Gastroesophageal sphincter (tissue), 4 donors: Measurements from ENCODE around the gene CEP83. TPM values are rescaled to one million over a fixed set of nuclear protein-coding genes. Genes with fewer than 3 reads are reported as not detected.

Experiments
- ATAC-seq: fragments of 150-250 bp; one replicate; pipeline ENCODE4 v1.9.1; 2016; ENCODE audit warnings: mild to moderate bottlenecking, moderate library complexity
- H3K27ac ChIP-seq, 4 donors: fragments of 200-600 bp; sonication (generic) in 3 of 4; 1 replicate in 3 of 4; 2 replicates in 1 of 4; pipeline ENCODE4 v1.5.1; 2016 to 2019
- H3K27me3 ChIP-seq: fragments of 200-600 bp; sonication (generic); one replicate; pipeline ENCODE4 v1.5.1; 2019
- H3K36me3 ChIP-seq, 2 donors: fragments of 200-600 bp; sonication (generic); one replicate each; pipeline ENCODE4 v1.5.1; 2019; ENCODE audit warnings: control low read depth in 1 of 2
- H3K4me1 ChIP-seq, 3 donors: fragments of 200-600 bp; sonication (generic); 1 replicate in 2 of 3; 2 replicates in 1 of 3; pipeline ENCODE4 v1.5.1; 2016 to 2019; ENCODE audit warnings: control low read depth in 2 of 3
- H3K4me3 ChIP-seq, 2 donors: fragments of 200-600 bp; sonication (generic); one replicate each; pipeline ENCODE4 v1.5.1; 2019; ENCODE audit warnings: mild to moderate bottlenecking in 1 of 2, moderate library complexity in 1 of 2
- H3K9me3 ChIP-seq, 3 donors: fragments of 200-600 bp; sonication (generic); one replicate each; pipeline ENCODE4 v1.5.1; 2017 to 2019; ENCODE audit warnings: control low read depth in 2 of 3
- CTCF ChIP-seq, 4 experiments: fragments of 200-600 bp in 2 of 4; fragments of 450-650 bp in 2 of 4; sonication (generic) in 1 of 4; IDR thresholded peaks; one replicate each; pipeline ENCODE4 v1.5.1; 2017 to 2019; ENCODE audit warnings: antibody characterized with exemption in 4 of 4, mild to moderate bottlenecking in 2 of 4, moderate library complexity in 2 of 4
- EP300 ChIP-seq: sonication (generic); formaldehyde crosslinking; IDR thresholded peaks from one replicate; pipeline ENCODE4 v1.6.1; 2017; ENCODE audit warnings: antibody characterized with exemption, mild to moderate bottlenecking
- POLR2A ChIP-seq, 2 donors: fragments of 450-650 bp; IDR thresholded peaks; one replicate each; pipeline ENCODE4 v1.6.1; 2017; ENCODE audit warnings: antibody characterized with exemption in 2 of 2, mild to moderate bottlenecking in 2 of 2, moderate library complexity in 1 of 2
- POLR2AphosphoS5 ChIP-seq: sonication (generic); formaldehyde crosslinking; IDR thresholded peaks from one replicate; pipeline ENCODE4 v1.6.1; 2017; ENCODE audit warnings: antibody characterized with exemption
- WGBS, 2 donors: methylation state at CpG; one replicate each; pipeline ENCODE4 v1.1.5; 2018; ENCODE audit warnings: low coverage in 1 of 2; 5-methylcytosine and 5-hydroxymethylcytosine counted together
- total RNA-seq, 4 donors: library from RNA; depleted of rRNA; stranded (reverse); fragments of >200 nt; gene quantifications; one replicate each; pipeline ENCODE4 v1.1.0, GENCODE V29; 2016

Gene CEP83
- total RNA-seq, 4 donors from 2014 or later = 6.3 to 24.8 (median 11.3) TPM

GRCh38 chr12:94267921-94268471 is 191.7 kb downstream of the CEP83 start:
- no peaks in the 10 kb centered on the region for H3K27me3 ChIP-seq
- peak overlapping the region in 3 of 4 donors; percentile 59 to 89 (median 73) for H3K27ac ChIP-seq

GRCh38 chr12:94267537-94267872 is 192.2 kb downstream of the CEP83 start:
- H3K4me1 ChIP-seq = peaks cover 0 to 46% (median 5%) of the 10 kb centered on the region in 3 donors
- 57 to 71% methylated on average over 3 of the region's 3 CpGs for WGBS, 2 donors
- TF ChIP-seq EP300 (no peak), POLR2A (IDR thresholded peaks at IDR 0.05) (no peak), POLR2AphosphoS5 (no peak), CTCF (IDR thresholded peaks at IDR 0.05) (no peak)
- H3K27ac ChIP-seq = peak overlapping the region in 3 of 4 donors; percentile 59 to 89 (median 73)
- ATAC-seq = no peak
- no peaks in the 10 kb centered on the region for H3K36me3 ChIP-seq
- no peaks in the 10 kb centered on the region for H3K27me3 ChIP-seq
- no peak overlapping the region for H3K4me3 ChIP-seq
- H3K9me3 ChIP-seq = no peaks in the 10 kb centered on the region

More at GRCh38 chr12:94267921-94268471, 191.7 kb downstream of the CEP83 start:
- H3K36me3 ChIP-seq = no peaks in the 10 kb centered on the region
- H3K4me1 ChIP-seq = peaks cover 0 to 41% (median 2%) of the 10 kb centered on the region in 3 donors
- ATAC-seq = no peak
- no peaks in the 10 kb centered on the region for H3K9me3 ChIP-seq
- no peak for TF ChIP-seq POLR2A (IDR thresholded peaks at IDR 0.05)
- TF ChIP-seq POLR2AphosphoS5 = no peak
- TF ChIP-seq EP300 = no peak
- no peak for TF ChIP-seq CTCF (IDR thresholded peaks at IDR 0.05)
- H3K4me3 ChIP-seq = no peak overlapping the region
- WGBS, 2 donors = 63 to 81% methylated on average over 3 to 4 of the region's 5 CpGs

- Histone ChIP-seq H3K4me3 (no peak overlapping the region), H3K27ac (peak overlapping the region in 3 of 4 donors; percentile 59 to 89 (median 73)), H3K27me3 (no peaks in the 10 kb centered on the region), H3K36me3 (no peaks in the 10 kb centered on the region), H3K4me1 (peaks cover 0 to 49% (median 5%) of the 10 kb centered on the region in 3 donors), H3K9me3 (no peaks in the 10 kb centered on the region)
- TF ChIP-seq POLR2AphosphoS5 (peak; percentile 34), POLR2A (IDR thresholded peaks at IDR 0.05) (no peak)
- ATAC-seq = peak; percentile 49
- 44 to 52% methylated on average over 7 to 11 of the region's 11 CpGs for WGBS, 2 donors
Observed at GRCh38 chr12:94266796-94267536, 192.7 kb downstream of the CEP83 start.

- H3K27me3 ChIP-seq = no peaks in the 10 kb centered on the region
- H3K36me3 ChIP-seq = no peaks in the 10 kb centered on the region
- peaks cover 3 to 57% (median 12%) of the 10 kb centered on the region in 3 donors for H3K4me1 ChIP-seq
- no peak for ATAC-seq
- H3K27ac ChIP-seq = peak overlapping the region in 2 of 4 donors; percentile 53 to 89
- TF ChIP-seq CTCF (IDR thresholded peaks at IDR 0.05) (no peak), POLR2AphosphoS5 (no peak), POLR2A (IDR thresholded peaks at IDR 0.05) (no peak)
- 47 to 61% methylated on average over 2 to 3 of the region's 14 CpGs for whole genome bisulfite sequencing, 2 donors
- H3K4me3 ChIP-seq = no peak overlapping the region
- no peaks in the 10 kb centered on the region for H3K9me3 ChIP-seq
Observed at GRCh38 chr12:94265966-94266745, 193.5 kb downstream of the CEP83 start.

GRCh38 chr12:94265539-94265938 is 194.1 kb downstream of the CEP83 start:
- Histone ChIP-seq H3K9me3 (no peaks in the 10 kb centered on the region), H3K4me1 (peaks cover 6 to 63% (median 12%) of the 10 kb centered on the region in 3 donors), H3K36me3 (no peaks in the 10 kb centered on the region), H3K27ac (peak overlapping the region in 3 of 4 donors; percentile 17 to 89 (median 53)), H3K4me3 (no peak overlapping the region), H3K27me3 (no peaks in the 10 kb centered on the region)
- WGBS, 2 donors = 34 to 77% methylated on average over 4 to 7 of the region's 7 CpGs
- ATAC-seq = no peak
- TF ChIP-seq CTCF (IDR thresholded peaks at IDR 0.05) (no peak), EP300 (no peak), POLR2AphosphoS5 (no peak), POLR2A (IDR thresholded peaks at IDR 0.05) (no peak)
